ENCODE measurements around the gene RPN2.
A peak's percentile ranks its signal among the peaks of the same experiment; 100 is the strongest.

The RPN2 gene

DNA sequence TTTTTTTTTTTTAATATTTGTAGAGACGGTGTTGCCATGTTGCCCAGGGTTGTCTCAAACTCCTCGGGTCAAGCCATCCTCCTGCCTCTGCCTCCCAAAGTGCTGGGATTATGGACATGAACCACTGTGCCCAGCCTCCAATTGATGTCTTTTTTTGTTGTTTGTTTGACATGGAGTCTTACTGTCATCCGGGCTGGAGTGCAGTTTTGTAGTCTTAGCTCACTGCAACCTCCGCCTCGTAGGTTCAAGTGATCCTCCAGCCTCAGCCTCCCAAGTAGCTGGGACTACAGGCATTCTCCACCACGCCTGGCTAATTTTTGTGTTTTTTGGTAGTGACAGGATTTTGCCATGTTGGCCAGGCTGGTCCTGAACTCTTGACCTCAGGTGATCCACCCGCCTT, 9.7 kb downstream of the RPN2 start:
- no peak for DNase-seq

- DNase-seq: no peak
Measured at GRCh38 chr20:37189416-37190016, 10.4 kb downstream of the RPN2 start.

DNA sequence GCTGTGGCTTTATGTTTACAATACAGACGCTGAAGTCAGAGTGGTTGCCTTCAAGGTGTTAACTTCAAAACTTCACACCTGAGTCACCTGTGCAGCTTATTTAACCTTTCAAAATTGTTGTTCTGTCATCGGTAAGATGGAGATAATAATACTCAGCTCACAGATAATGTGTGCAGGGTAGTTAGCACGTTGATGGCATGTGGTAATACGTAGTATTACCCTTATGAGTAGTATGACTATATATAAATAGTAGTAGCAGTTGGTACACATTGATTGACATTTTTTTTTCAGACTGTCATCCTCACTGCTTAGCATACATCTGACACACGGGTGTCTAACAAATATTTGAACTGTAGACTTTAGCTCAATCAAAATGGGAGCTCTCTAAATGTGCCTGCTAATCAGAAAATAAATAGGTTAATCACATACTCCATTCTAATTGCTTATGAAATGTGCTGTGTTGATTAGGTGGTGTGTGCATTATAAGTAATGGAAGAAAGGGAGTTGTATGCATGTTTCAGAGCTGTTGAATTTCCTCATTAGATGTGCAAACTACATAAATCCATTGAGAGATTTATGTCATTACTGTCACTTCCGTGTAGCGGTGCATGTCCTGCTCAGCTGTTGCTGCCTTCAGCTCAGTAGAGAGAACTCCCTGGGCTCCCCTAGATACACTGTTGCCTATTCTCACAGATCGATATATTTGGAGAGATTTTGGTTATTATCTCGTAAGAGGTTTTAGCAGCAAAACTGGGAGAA, 11.4 kb downstream of the RPN2 start:
- no peak for DNase-seq

GRCh38 chr20:37192137-37192854, 13.2 kb downstream of the RPN2 start:
- peak; percentile 91 for DNase-seq

GRCh38 chr20:37193226-37193625, 14.1 kb downstream of the RPN2 start:
- DNase-seq: no peak

GRCh38 chr20:37193821-37194220, 14.7 kb downstream of the RPN2 start:
- DNase-seq: no peak

DNA sequence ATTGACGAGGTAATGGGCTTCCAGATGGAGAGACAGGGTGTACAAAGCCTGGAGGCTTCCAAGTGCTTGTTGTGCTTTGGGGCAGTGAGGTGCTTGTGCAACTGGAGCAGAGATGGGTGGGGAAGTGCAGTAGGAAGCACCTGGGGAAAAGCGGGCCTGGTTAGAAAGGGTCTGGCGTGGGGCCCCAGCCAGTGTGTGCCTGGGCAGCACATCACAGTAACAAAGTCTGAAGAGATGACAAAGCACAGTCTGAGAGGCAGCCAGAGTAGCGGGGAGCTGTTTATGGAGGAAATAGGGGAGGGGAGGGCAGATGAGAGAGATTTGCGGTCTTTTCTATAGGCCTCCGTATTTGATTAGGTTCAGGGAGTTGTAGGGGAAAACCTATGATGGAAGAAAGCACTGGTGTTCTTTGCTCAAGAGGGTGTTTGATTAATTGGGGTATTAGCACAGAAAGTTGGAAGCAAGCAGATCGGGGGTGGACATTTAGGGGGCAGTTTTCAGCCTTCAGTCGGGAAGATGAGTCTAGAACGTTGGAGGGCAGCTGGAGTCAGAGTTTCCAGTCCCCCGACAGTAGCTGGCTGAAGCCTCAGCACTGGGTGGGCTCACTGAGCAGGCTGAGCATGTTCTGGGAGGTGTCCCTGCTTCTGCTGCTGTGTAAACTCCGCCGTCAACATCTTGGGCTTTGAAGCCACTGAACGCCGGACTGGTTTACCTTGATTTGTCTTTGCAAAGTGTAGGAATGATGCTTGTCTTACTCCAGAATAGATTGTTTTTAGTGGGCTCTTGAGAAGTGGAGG, 15.7 kb downstream of the RPN2 start:
- DNase-seq: no peak

DNA sequence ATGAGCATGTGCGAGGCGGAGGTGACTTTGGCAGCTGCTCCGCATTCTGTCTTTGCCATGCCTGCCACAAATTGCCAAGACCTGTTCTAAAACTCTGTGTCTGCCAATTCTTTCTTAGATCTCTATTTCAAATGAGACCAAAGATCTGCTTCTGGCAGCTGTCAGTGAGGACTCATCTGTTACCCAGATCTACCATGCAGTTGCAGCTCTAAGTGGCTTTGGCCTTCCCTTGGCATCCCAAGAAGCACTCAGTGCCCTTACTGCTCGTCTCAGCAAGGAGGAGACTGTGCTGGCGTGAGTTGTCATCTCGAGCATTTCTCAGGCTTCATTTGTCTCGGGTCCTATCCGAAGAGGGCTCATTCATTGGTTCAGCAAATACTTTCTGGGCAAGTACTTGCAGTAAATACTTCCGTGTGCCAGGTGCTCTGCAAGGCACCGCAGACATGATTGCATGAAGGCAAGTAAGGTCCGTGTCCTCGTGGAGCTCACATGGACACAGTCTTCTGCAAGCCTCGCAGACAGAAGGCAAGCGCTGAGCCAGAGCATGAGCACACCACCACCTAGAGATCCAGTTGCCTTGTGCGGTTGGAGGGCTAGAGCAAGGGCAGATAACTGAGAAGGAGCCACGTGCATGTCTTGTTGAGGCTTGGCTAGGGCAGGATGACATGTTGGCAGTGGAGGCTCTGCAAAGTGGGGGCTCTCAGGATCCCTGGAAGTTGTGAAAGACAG, 20.0 kb downstream of the RPN2 start:
- no peak for DNase-seq

GRCh38 chr20:37200376-37200775, 21.2 kb downstream of the RPN2 start:
- DNase-seq: no peak

DNA sequence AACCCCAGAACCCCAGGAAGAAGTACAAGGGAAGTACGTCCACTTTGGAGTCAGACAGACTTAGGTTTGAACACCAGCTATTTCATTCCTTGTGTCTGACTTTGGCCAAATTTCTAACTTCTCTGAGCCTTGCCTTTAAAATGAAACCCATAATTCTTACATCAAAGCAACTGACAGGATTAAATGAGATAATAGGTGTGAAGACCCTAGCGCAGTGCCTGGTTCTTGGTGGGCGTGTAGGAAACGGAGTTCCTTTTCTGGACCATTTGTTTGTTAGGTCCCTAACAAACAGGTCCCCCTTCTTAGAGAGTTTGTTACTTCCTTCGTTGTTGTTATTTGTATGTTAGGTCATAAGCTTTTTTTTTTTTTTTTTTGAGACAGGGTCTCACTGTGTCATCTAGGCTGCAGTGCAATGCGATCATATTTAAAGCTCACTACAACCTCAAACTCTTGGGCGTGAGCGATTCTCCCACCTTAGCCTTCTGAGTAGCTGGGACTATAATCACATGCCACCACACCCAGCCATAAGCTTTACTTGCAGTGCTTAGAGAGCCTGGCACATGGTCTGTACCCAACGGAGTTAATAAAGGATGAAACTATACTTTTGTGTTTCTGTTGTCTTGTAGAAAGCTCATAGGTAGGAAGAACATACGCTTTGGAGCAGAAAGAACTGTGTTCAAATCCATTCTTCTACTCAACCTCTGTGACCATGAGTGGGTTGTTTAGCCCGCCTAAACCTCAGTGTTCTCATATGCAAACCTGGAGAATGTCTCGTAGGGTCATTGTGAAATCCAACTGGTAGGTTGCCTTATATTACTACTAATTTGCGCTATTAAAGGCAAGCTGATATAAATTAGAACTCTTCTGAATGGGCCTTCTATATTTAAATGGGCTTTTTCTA, 22.0 kb downstream of the RPN2 start:
- no peak for DNase-seq

DNA sequence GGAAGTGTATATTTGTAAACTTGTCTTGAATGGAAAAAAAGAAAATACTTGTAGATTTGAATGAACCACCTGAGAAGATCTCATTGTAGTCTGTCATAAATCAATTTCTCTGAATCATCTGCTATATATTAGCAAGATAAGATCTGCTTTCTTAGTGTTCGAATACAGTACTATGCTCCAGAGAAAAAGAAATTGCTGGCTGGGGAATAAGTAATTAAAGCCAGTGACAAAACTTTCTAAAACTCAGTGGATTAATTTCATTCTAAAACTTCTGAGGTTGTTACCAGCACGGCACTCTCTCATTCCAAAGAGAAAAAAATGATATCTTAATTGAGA, 22.7 kb downstream of the RPN2 start:
- DNase-seq: no peak

DNA sequence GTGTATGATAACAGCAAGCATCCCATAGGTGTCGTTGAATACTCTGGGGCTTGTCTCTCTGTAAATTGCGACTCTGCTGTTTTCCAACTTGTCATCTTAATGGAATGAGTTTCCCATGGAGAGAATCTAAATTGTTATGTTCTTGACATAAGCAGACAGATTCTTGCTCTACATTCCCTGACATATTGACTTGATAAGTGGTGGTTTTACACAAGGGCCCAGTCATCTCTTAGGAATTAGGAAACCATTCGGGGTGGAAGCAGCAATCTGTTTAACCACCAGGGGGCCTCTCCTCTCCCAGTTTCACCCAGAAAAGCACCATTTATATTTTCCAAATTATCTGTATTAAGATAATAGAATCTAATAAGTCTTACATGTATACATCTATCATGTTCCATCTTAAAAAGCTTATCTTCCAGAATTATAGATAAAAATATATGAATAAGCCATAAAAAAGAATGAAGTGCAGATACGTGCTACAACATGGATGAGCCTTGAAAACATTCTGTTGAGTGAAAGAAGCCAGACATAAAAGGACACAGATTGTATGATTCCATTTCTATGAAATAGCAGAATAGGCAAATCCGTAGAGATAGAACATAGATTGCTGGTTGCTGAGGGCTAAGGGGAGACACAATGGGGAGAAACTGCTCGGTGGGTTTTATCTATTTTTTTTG, 23.3 kb downstream of the RPN2 start:
- DNase-seq: peak; percentile 64

GRCh38 chr20:37204056-37204455, 24.9 kb downstream of the RPN2 start:
- no peak for DNase-seq

GRCh38 chr20:37205130-37205529, 26.0 kb downstream of the RPN2 start:
- DNase-seq: no peak

DNA sequence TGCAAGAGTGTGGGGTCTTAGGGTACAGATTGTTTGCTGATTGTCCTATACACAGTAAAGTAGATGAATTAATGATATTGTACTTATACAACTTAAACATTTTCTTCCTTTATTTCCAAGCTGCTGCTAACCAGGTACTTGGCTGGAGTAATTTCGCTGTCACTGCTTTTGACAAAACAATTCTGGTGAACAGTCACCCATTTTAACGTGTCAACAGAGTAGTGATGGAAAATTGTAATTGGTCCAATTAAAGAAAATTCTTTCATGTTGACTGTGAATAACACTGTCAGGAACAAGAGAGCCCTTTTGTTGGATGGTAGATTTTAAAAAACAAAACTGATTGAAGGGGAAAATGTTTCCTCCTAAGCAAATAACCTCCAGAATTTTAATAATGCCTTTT, 26.7 kb downstream of the RPN2 start:
- DNase-seq: no peak

DNA sequence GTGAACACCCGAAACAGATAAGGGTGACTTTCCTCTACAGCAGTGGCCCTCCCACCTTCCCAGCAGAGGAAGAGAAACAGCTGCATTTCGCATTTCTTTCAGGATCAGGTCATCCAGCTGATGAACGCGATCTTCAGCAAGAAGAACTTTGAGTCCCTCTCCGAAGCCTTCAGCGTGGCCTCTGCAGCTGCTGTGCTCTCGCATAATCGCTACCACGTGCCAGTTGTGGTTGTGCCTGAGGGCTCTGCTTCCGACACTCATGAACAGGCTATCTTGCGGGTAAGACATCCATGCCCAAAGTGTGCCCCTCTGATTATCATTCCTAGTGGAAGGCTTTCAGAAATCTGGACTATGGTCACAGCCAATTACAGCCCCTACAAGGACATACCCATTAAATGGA, 28.0 kb downstream of the RPN2 start:
- no peak for DNase-seq

- DNase-seq: no peak
Measured at GRCh38 chr20:37209193-37209592, 30.1 kb downstream of the RPN2 start.

DNA sequence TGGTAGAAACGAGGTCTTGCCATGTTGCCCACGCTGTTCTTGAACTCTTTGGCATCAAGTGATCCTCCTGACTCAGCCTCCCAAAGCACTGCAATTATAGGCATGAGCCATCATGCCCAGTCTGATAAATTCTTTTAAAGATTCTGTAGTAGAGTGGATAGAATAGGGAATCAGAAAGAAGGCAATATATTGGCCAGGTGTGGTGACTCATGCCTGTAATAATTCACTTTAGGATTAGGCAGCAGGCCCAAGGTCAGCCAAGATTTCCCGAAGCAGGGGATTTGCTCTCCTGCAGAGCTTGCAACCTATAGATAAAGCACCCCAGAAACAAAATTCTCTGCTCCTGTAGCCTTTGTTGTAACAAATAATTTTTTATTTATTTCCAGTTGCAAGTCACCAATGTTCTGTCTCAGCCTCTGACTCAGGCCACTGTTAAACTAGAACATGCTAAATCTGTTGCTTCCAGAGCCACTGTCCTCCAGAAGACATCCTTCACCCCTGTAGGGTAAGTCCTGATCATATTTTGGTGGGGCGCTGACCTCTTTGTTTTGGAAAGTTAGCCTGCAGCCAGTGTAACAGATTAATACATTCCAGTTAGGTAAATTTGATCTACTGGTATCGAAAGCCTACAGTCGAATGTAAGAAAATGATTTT, 30.7 kb downstream of the RPN2 start:
- no peak for DNase-seq

DNA sequence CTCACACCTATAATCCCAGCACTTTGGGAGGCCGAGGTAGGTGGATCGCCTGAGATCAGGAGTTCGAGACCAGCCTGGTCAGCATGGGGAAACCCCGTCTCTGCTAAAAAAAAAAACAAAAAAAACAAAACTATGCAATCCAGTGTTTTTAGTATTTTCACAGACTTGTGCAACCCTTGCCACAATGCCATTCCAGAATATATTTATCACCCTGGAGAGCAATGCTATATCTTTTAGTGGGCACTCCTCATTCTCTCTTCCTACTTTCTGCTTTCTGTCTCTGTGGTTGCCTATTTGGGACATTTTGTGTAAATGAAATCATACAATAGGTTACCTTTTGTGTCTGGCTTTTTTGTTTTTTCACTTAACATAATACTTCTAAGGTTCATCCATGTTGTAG, 39.3 kb downstream of the RPN2 start:
- no peak for DNase-seq

GRCh38 chr20:37218976-37219375, 39.8 kb downstream of the RPN2 start:
- DNase-seq: no peak
